Keratinocyte (primary cell): ENCODE results near the gene UBE2O.

Source experiments
- EZH2 ChIP-seq: IDR thresholded peaks from one replicate; pipeline ENCODE4 v1.6.1; 2012; ENCODE audit warnings: inconsistent platforms, mild to moderate bottlenecking, low read length, moderate library complexity
- TF ChIP-seq, protein P1 (sequence below), 3 experiments: IDR thresholded peaks in 1 of 3; conservative IDR thresholded peaks in 1 of 3; optimal IDR thresholded peaks in 1 of 3; 2 replicates in 2 of 3; 3 replicates in 1 of 3; pipeline versions ENCODE3 to v1.5.1; 2011; ENCODE audit warnings: low read length in 3 of 3, mild to moderate bottlenecking in 3 of 3, moderate library complexity in 2 of 3, control low read depth in 1 of 3, inconsistent platforms in 1 of 3; ENCODE audit not compliant: insufficient read depth in 2 of 3; ENCODE audit errors: extremely low read depth in 1 of 3

DNA sequence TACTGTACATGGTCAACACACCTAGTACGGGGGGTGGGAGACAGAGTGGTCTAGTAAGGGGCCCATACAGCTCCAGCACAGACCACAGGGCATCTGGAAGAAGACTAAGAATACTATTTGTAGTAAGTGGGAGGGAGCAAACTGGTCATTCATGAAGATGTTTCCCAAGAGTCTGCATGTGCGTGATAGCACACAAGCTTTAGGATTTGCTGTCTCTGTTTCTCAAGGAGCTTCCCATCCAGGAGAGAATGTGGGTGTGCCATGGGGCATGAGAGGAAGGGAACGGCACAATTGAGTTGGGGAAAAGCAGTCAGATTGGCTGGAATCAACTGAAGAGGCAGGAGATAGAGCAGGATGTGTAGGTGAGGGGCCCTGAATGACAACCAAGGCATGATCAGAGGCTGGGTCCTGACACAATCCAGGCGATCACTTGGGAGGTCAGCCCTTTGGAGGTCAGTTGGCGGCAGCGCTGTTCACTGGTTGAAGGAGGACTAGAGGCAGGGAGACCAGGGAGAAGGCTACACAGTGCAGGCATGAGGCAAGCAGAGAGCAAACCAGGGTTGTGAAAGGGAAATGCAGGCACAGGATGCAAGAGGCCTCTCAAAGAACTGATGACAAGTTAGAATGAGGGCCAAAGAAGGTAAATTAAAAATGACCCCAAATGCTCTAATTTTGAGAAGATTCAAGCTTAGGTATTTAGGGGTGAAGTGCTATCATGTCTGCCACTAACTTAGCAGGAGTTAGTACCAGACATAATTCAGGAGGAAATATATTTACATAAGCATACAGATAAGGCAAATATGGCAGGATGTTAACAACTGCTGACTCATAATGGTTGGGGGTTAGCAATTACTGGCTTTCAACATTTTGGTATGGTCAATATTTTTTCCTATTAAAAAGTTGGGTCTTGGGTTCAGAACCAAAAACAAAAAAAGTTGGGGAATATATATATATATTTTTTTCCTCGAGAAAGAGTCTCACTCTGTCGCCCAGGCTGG lies 10.3 kb downstream of the UBE2O start:
- TF ChIP-seq, protein P1, sequence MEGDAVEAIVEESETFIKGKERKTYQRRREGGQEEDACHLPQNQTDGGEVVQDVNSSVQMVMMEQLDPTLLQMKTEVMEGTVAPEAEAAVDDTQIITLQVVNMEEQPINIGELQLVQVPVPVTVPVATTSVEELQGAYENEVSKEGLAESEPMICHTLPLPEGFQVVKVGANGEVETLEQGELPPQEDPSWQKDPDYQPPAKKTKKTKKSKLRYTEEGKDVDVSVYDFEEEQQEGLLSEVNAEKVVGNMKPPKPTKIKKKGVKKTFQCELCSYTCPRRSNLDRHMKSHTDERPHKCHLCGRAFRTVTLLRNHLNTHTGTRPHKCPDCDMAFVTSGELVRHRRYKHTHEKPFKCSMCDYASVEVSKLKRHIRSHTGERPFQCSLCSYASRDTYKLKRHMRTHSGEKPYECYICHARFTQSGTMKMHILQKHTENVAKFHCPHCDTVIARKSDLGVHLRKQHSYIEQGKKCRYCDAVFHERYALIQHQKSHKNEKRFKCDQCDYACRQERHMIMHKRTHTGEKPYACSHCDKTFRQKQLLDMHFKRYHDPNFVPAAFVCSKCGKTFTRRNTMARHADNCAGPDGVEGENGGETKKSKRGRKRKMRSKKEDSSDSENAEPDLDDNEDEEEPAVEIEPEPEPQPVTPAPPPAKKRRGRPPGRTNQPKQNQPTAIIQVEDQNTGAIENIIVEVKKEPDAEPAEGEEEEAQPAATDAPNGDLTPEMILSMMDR (optimal IDR thresholded peaks at IDR 0.05 in 1 of 3, IDR thresholded peaks at IDR 0.05 in 1 of 3, conservative IDR thresholded peaks at IDR 0.05 in 1 of 3; ENCODE audit: extremely low read depth in 1 of 3, insufficient read depth in 2 of 3, low read length in 3 of 3), result no peak
- TF ChIP-seq EZH2, result no peak
